Liver (tissue), 9 donors: ENCODE results near the gene ZNF831. TPM values are rescaled to one million over a fixed set of nuclear protein-coding genes. Genes with fewer than 3 reads are reported as not detected.

Experiments used
- DNase-seq: peaks from one replicate; pipeline ENCODE4 v3.0.0-alpha.2; 2017; ENCODE audit warnings: low spot score
- H3K27ac ChIP-seq, 2 donors: one replicate each; pipeline ENCODE4 v1.7.0; 2013; ENCODE audit warnings: inconsistent platforms in 2 of 2, low read length in 2 of 2, control low read depth in 1 of 2, low read depth in 1 of 2, mild to moderate bottlenecking in 1 of 2
- H3K27me3 ChIP-seq, 4 donors: one replicate each; pipeline versions ENCODE4 v1.6.1 to v1.7.0; 2013; ENCODE audit warnings: low read length in 3 of 4, inconsistent platforms in 1 of 4, mild to moderate bottlenecking in 1 of 4, moderate library complexity in 1 of 4; ENCODE audit not compliant: control insufficient read depth in 4 of 4, insufficient read depth in 4 of 4
- H3K36me3 ChIP-seq, 4 donors: one replicate each; pipeline versions ENCODE4 v1.6.1 to v1.7.0; 2013; ENCODE audit warnings: low read length in 3 of 4, mild to moderate bottlenecking in 3 of 4, low read depth in 1 of 4, moderate library complexity in 1 of 4; ENCODE audit not compliant: control insufficient read depth in 4 of 4, insufficient read depth in 3 of 4
- H3K4me1 ChIP-seq, 4 donors: one replicate each; pipeline versions ENCODE4 v1.6.1 to v1.7.0; 2013; ENCODE audit warnings: low read length in 3 of 4, mild to moderate bottlenecking in 3 of 4, moderate library complexity in 1 of 4; ENCODE audit not compliant: control insufficient read depth in 4 of 4, insufficient read depth in 4 of 4
- H3K4me3 ChIP-seq, 3 donors: one replicate each; pipeline versions ENCODE4 v1.6.1 to v1.7.0; 2013; ENCODE audit warnings: low read length in 3 of 3, control low read depth in 1 of 3, low read depth in 1 of 3, mild to moderate bottlenecking in 1 of 3
- H3K9ac ChIP-seq, 2 donors: one replicate each; pipeline ENCODE4 v1.7.0; 2013; ENCODE audit warnings: low read length in 2 of 2, mild to moderate bottlenecking in 2 of 2, moderate library complexity in 2 of 2, control low read depth in 1 of 2, low read depth in 1 of 2
- H3K9me3 ChIP-seq, 4 donors: one replicate each; pipeline versions ENCODE4 v1.6.1 to v1.7.0; 2013; ENCODE audit warnings: low read length in 3 of 4; ENCODE audit not compliant: control insufficient read depth in 4 of 4
- ATF3 ChIP-seq: IDR thresholded peaks from 2 replicates; pipeline ENCODE4 v1.6.1; 2016; ENCODE audit warnings: antibody characterized with exemption
- EGR1 ChIP-seq, 2 donors: IDR thresholded peaks; 2 replicates each; pipeline ENCODE4 v1.6.1; 2016 to 2018; ENCODE audit warnings: antibody characterized with exemption in 2 of 2, low read depth in 2 of 2
- FOXA1 ChIP-seq: IDR thresholded peaks from 2 replicates; pipeline ENCODE4 v1.6.1; 2016; ENCODE audit warnings: antibody characterized with exemption
- FOXA2 ChIP-seq: IDR thresholded peaks from 2 replicates; pipeline ENCODE4 v1.6.1; 2016; ENCODE audit warnings: antibody characterized with exemption
- GABPA ChIP-seq, 2 donors: IDR thresholded peaks in 1 of 2; conservative IDR thresholded peaks in 1 of 2; 2 replicates each; pipeline ENCODE4 v1.6.1; 2016; ENCODE audit warnings: antibody characterized with exemption in 2 of 2, mild to moderate bottlenecking in 1 of 2, moderate library complexity in 1 of 2
- HNF4A ChIP-seq, 2 donors: conservative IDR thresholded peaks; 2 replicates each; pipeline ENCODE4 v1.6.1; 2016; ENCODE audit warnings: antibody characterized with exemption in 2 of 2, mild to moderate bottlenecking in 2 of 2
- HNF4G ChIP-seq: IDR thresholded peaks from 2 replicates; pipeline ENCODE4 v1.6.1; 2016; ENCODE audit warnings: antibody characterized with exemption
- JUND ChIP-seq, 2 donors: IDR thresholded peaks; 2 replicates each; pipeline ENCODE4 v1.6.1; 2016; ENCODE audit warnings: antibody characterized with exemption in 2 of 2
- NR2F2 ChIP-seq: IDR thresholded peaks from 2 replicates; pipeline ENCODE4 v1.6.1; 2016; ENCODE audit warnings: antibody characterized with exemption
- RAD21 ChIP-seq, 2 donors: IDR thresholded peaks; 2 replicates each; pipeline ENCODE4 v1.6.1; 2016; ENCODE audit warnings: antibody characterized with exemption in 2 of 2, mild to moderate bottlenecking in 2 of 2
- REST ChIP-seq: IDR thresholded peaks from 2 replicates; pipeline ENCODE4 v1.6.1; 2016; ENCODE audit warnings: antibody characterized with exemption, mild to moderate bottlenecking
- RXRA ChIP-seq, 2 donors: IDR thresholded peaks; 2 replicates each; pipeline ENCODE4 v1.6.1; 2017 to 2018; ENCODE audit warnings: antibody characterized with exemption in 2 of 2, mild to moderate bottlenecking in 1 of 2
- SP1 ChIP-seq: IDR thresholded peaks from 2 replicates; pipeline ENCODE4 v1.6.1; 2018; ENCODE audit warnings: antibody characterized with exemption, mild to moderate bottlenecking
- TAF1 ChIP-seq: conservative IDR thresholded peaks from 2 replicates; pipeline ENCODE4 v1.6.1; 2016; ENCODE audit warnings: antibody characterized with exemption, mild to moderate bottlenecking
- YY1 ChIP-seq: IDR thresholded peaks from 2 replicates; pipeline ENCODE4 v1.6.1; 2016; ENCODE audit warnings: antibody characterized with exemption, mild to moderate bottlenecking
- ZBTB33 ChIP-seq: IDR thresholded peaks from 2 replicates; pipeline ENCODE4 v1.6.1; 2016; ENCODE audit warnings: antibody characterized with exemption
- WGBS: extraction: QIAGEN DNeasy Blood & Tissue Kit; methylation state at CpG from one replicate; pipeline ENCODE4 v1.1.7; 2013; 5-methylcytosine and 5-hydroxymethylcytosine counted together
- polyA plus RNA-seq, 2 donors: library from polyadenylated mRNA; stranded (reverse) in 1 of 2; unstranded in 1 of 2; fragments of 200-250 nt in 1 of 2; fragments of >200 nt in 1 of 2; fragmentation: Nextera tagmentation in 1 of 2; extraction: Ambion mirVana in 1 of 2; gene quantifications; one replicate each; pipeline versions ENCODE4 v1.2.1 to v1.2.3, GENCODE V29; 2013 to 2015
- total RNA-seq, 2 donors: library from RNA; depleted of rRNA; stranded (reverse); fragments of >200 nt; gene quantifications; one replicate each; pipeline ENCODE4 v1.2.3, GENCODE V29; 2014
- TF ChIP-seq, protein P1 (sequence below): fragments of 150-350 bp; IDR thresholded peaks from 2 replicates; pipeline ENCODE4 v1.5.1; 2017; ENCODE audit warnings: improper control_type of control experiment, low read depth, low read length; ENCODE audit not compliant: missing input control
- TF ChIP-seq, protein P2 (sequence below): IDR thresholded peaks from 2 replicates; pipeline ENCODE4 v1.6.1; 2016; ENCODE audit warnings: antibody characterized with exemption
- donor health status: healthy.
- donor health status: healthy.
- donor health status: healthy.
- donor health status: healthy.
- donor health status: healthy.

ZNF831 gene
- total and polyA plus RNA-seq, 4 donors, result 0.06 to 0.75 (median 0.13) TPM

- no peak for DNase-seq
- Histone ChIP-seq H3K9me3 (no peaks in the 10 kb centered on the region), H3K27me3 (peaks cover 0 to 5% (median 0%) of the 10 kb centered on the region in 4 donors), H3K36me3 (no peaks in the 10 kb centered on the region), H3K4me1 (peaks cover 0 to under 1% (median 0%) of the 10 kb centered on the region in 4 donors), H3K27ac (no peak overlapping the region), H3K4me3 (no peak overlapping the region), H3K9ac (no peak overlapping the region)
- WGBS, result 71% methylated on average over 10 of the region's 10 CpGs
- TF ChIP-seq JUND (IDR thresholded peaks at IDR 0.05) (no peak), ATF3 (no peak), HNF4G (no peak), RXRA (IDR thresholded peaks at IDR 0.05) (no peak), ZBTB33 (no peak)
These were observed 79.3 kb downstream of the ZNF831 start for GRCh38 chr20:59242714-59243626.

DNA sequence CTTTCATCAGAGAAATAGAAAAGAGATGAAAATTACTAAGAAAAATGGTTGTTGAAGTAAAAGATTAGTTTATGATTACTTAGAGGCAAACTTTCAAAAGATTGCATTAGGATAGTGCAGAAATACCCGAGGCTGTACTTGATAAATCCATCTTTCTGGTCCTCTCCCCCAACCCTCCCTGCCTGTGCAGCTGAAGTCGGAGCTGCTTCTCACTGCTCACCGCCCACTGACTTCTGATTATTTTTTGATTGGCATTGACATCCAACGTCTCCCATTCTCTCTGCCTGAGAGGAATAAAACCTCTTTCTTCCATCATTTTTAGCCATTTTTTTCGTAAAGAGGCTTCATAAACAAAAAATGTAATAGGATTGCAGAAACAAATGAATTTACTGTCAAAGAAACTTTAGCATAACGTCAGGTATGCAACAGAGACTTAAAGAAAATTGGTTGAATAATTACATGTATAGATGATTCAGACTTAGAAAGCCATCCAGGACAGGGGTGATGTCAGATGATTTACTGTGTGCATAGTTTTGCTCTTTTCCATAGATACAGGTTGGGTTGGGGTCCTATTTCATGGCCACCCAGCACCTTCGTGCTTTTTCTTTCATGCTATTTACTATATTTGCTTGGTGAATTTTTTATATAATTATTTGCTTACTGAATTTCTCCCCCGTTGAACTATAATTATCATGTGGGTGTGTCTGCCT, 83.2 kb downstream of the ZNF831 start:
- Histone ChIP-seq H3K36me3 (no peaks in the 10 kb centered on the region), H3K9me3 (no peaks in the 10 kb centered on the region), H3K27ac (no peak overlapping the region), H3K4me3 (no peak overlapping the region), H3K4me1 (peaks cover 0 to 1% (median 0%) of the 10 kb centered on the region in 4 donors), H3K27me3 (peaks cover 0 to 5% (median under 1%) of the 10 kb centered on the region in 4 donors), H3K9ac (no peak overlapping the region)
- WGBS, result 74% methylated on average over 8 of the region's 8 CpGs
- no peak for DNase-seq
- TF ChIP-seq SP1, result no peak
- TF ChIP-seq FOXA1, result no peak
- TF ChIP-seq TAF1, result no peak
- TF ChIP-seq YY1, result no peak
- TF ChIP-seq NR2F2, result no peak
- TF ChIP-seq GABPA (IDR thresholded peaks at IDR 0.05 in 1 of 2, conservative IDR thresholded peaks at IDR 0.05 in 1 of 2), result no peak
- TF ChIP-seq, protein P1, sequence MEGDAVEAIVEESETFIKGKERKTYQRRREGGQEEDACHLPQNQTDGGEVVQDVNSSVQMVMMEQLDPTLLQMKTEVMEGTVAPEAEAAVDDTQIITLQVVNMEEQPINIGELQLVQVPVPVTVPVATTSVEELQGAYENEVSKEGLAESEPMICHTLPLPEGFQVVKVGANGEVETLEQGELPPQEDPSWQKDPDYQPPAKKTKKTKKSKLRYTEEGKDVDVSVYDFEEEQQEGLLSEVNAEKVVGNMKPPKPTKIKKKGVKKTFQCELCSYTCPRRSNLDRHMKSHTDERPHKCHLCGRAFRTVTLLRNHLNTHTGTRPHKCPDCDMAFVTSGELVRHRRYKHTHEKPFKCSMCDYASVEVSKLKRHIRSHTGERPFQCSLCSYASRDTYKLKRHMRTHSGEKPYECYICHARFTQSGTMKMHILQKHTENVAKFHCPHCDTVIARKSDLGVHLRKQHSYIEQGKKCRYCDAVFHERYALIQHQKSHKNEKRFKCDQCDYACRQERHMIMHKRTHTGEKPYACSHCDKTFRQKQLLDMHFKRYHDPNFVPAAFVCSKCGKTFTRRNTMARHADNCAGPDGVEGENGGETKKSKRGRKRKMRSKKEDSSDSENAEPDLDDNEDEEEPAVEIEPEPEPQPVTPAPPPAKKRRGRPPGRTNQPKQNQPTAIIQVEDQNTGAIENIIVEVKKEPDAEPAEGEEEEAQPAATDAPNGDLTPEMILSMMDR, result no peak
- TF ChIP-seq HNF4G, result no peak
- TF ChIP-seq ZBTB33, result no peak
- TF ChIP-seq HNF4A (conservative IDR thresholded peaks at IDR 0.05), result no peak
- TF ChIP-seq FOXA2, result no peak
- TF ChIP-seq, protein P2, sequence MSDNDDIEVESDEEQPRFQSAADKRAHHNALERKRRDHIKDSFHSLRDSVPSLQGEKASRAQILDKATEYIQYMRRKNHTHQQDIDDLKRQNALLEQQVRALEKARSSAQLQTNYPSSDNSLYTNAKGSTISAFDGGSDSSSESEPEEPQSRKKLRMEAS, result no peak
- no peak for TF ChIP-seq REST
- TF ChIP-seq JUND (IDR thresholded peaks at IDR 0.05), result no peak
- TF ChIP-seq EGR1 (IDR thresholded peaks at IDR 0.05; ENCODE audit: low read depth in 2 of 2), result no peak
- no peak for TF ChIP-seq RXRA (IDR thresholded peaks at IDR 0.05)
- no peak for TF ChIP-seq RAD21 (IDR thresholded peaks at IDR 0.05)
